ENCODE measurements around the gene BBOX1.
"Not testable (repeated sequence)": the region's sequence is repeated elsewhere in the genome, so short reads cannot be mapped to it uniquely, and the experiment has no call there.

Gene BBOX1

GRCh38 chr11:27124514-27125264 lies 84.1 kb downstream of the BBOX1 start:
- no peak for DNase-seq
- Histone ChIP-seq H4K20me1 (ENCODE audit: insufficient read depth, low read length) (no peaks in the 10 kb centered on the region), H3K9me3 (ENCODE audit: insufficient read depth, low read length, severe bottlenecking) (no peaks in the 10 kb centered on the region), H3K36me3 (ENCODE audit: insufficient read depth, low read length) (no peaks in the 10 kb centered on the region), H3K4me1 (ENCODE audit: insufficient read depth, low read length) (no peaks in the 10 kb centered on the region), H3K4me2 (ENCODE audit: insufficient read depth, low read length) (no peak overlapping the region), H3K79me2 (ENCODE audit: insufficient read depth, low read length) (no peaks in the 10 kb centered on the region), H3K9ac (ENCODE audit: low read depth, low read length) (no peak overlapping the region), H3K4me3 (ENCODE audit: low read depth in 1 of 2, low read length in 2 of 2) (no peak overlapping the region), H2AFZ (ENCODE audit: low read depth, low read length) (no peak overlapping the region), H3K27ac (ENCODE audit: low read length) (no peak overlapping the region), H3K27me3 (ENCODE audit: insufficient read depth, low read length, poor library complexity) (no peaks in the 10 kb centered on the region)
- no peak for ATAC-seq (ENCODE audit: insufficient read depth, low read depth)
- no peak for TF ChIP-seq CTCF (IDR thresholded peaks at IDR 0.05; ENCODE audit: borderline replicate concordance, extremely low read depth, low read length, poor library complexity, severe bottlenecking)
- TF ChIP-seq EZH2 (IDR thresholded peaks at IDR 0.05; ENCODE audit: borderline replicate concordance, low read depth, low read length, severe bottlenecking) = no peak

- Histone ChIP-seq H3K4me3 (ENCODE audit: low read depth in 1 of 2, low read length in 2 of 2) (no peak overlapping the region), H3K4me1 (ENCODE audit: insufficient read depth, low read length) (no peaks in the 10 kb centered on the region), H2AFZ (ENCODE audit: low read depth, low read length) (no peak overlapping the region), H4K20me1 (ENCODE audit: insufficient read depth, low read length) (no peaks in the 10 kb centered on the region), H3K27me3 (ENCODE audit: insufficient read depth, low read length, poor library complexity) (no peaks in the 10 kb centered on the region), H3K79me2 (ENCODE audit: insufficient read depth, low read length) (no peaks in the 10 kb centered on the region), H3K9ac (ENCODE audit: low read depth, low read length) (no peak overlapping the region), H3K36me3 (ENCODE audit: insufficient read depth, low read length) (no peaks in the 10 kb centered on the region), H3K4me2 (ENCODE audit: insufficient read depth, low read length) (no peak overlapping the region), H3K27ac (ENCODE audit: low read length) (no peak overlapping the region), H3K9me3 (ENCODE audit: insufficient read depth, low read length, severe bottlenecking) (peaks cover 7% of the 10 kb centered on the region)
- no peak for DNase-seq
- TF ChIP-seq EZH2 (IDR thresholded peaks at IDR 0.05; ENCODE audit: borderline replicate concordance, low read depth, low read length, severe bottlenecking) = no peak
- ATAC-seq (ENCODE audit: insufficient read depth, low read depth) = no peak
Measured at GRCh38 chr11:27129686-27130085, 89.1 kb downstream of the BBOX1 start.

GRCh38 chr11:27130806-27131205 lies 90.2 kb downstream of the BBOX1 start:
- no peaks in the 10 kb centered on the region for H3K79me2 ChIP-seq (ENCODE audit: insufficient read depth, low read length)
- no peak overlapping the region for H3K9ac ChIP-seq (ENCODE audit: low read depth, low read length)
- H3K27me3 ChIP-seq (ENCODE audit: insufficient read depth, low read length, poor library complexity) = no peaks in the 10 kb centered on the region
- ATAC-seq (ENCODE audit: insufficient read depth, low read depth) (no peak), DNase-seq (no peak)
- H4K20me1 ChIP-seq (ENCODE audit: insufficient read depth, low read length) = no peaks in the 10 kb centered on the region
- no peak overlapping the region for H2AFZ ChIP-seq (ENCODE audit: low read depth, low read length)
- TF ChIP-seq CTCF (IDR thresholded peaks at IDR 0.05; ENCODE audit: borderline replicate concordance, extremely low read depth, low read length, poor library complexity, severe bottlenecking) (no peak), EZH2 (IDR thresholded peaks at IDR 0.05; ENCODE audit: borderline replicate concordance, low read depth, low read length, severe bottlenecking) (no peak)
- H3K36me3 ChIP-seq (ENCODE audit: insufficient read depth, low read length) = no peaks in the 10 kb centered on the region
- no peak overlapping the region for H3K27ac ChIP-seq (ENCODE audit: low read length)
- H3K4me2 ChIP-seq (ENCODE audit: insufficient read depth, low read length) = no peak overlapping the region
- no peak overlapping the region for H3K4me3 ChIP-seq (ENCODE audit: low read depth in 1 of 2, low read length in 2 of 2)
- peaks cover 7% of the 10 kb centered on the region for H3K9me3 ChIP-seq (ENCODE audit: insufficient read depth, low read length, severe bottlenecking)
- no peaks in the 10 kb centered on the region for H3K4me1 ChIP-seq (ENCODE audit: insufficient read depth, low read length)

GRCh38 chr11:27135924-27136329 lies 95.3 kb downstream of the BBOX1 start:
- H3K36me3 ChIP-seq (ENCODE audit: insufficient read depth, low read length); H3K79me2 ChIP-seq (ENCODE audit: insufficient read depth, low read length); H2AFZ ChIP-seq (ENCODE audit: low read depth, low read length); H3K4me3 ChIP-seq (ENCODE audit: low read depth in 1 of 2, low read length in 2 of 2); H4K20me1 ChIP-seq (ENCODE audit: insufficient read depth, low read length); H3K9ac ChIP-seq (ENCODE audit: low read depth, low read length); H3K9me3 ChIP-seq (ENCODE audit: insufficient read depth, low read length, severe bottlenecking); H3K27me3 ChIP-seq (ENCODE audit: insufficient read depth, low read length, poor library complexity); H3K27ac ChIP-seq (ENCODE audit: low read length); ATAC-seq (ENCODE audit: insufficient read depth, low read depth); H3K4me1 ChIP-seq (ENCODE audit: insufficient read depth, low read length); DNase-seq; H3K4me2 ChIP-seq (ENCODE audit: insufficient read depth, low read length): not testable (repeated sequence)
